GM18517 (cell line): Measurements from ENCODE around the gene SPATA31D4.
"Not testable (repeated sequence)": the region's sequence is repeated elsewhere in the genome, so short reads cannot be mapped to it uniquely, and the experiment has no call there.

ENCODE experiments used
- ATAC-seq: cut with Tn5 transposase; IDR thresholded peaks from one replicate; pipeline ENCODE4 v1.9.1; 2021; ENCODE audit warnings: mild to moderate bottlenecking, moderate library complexity; ENCODE audit not compliant: unreplicated experiment

SPATA31D4 gene

GRCh38 chr9:81928305-81928704, at the start of gene SPATA31D4:
Gene SPATA31D4, plus strand, starts transcription at chr9:81928428. Its CDS starts 86 bp downstream, at chr9:81928514.
- not testable (repeated sequence) for ATAC-seq

GRCh38 chr9:81878530-81878929, 49.7 kb upstream of the SPATA31D4 start:
- ATAC-seq = no peak

GRCh38 chr9:81879501-81879916, 48.7 kb upstream of the SPATA31D4 start:
- no peak for ATAC-seq

- no peak for ATAC-seq
These were observed 42.6 kb upstream of the SPATA31D4 start for GRCh38 chr9:81885602-81886001.

GRCh38 chr9:81886665-81887064, 41.6 kb upstream of the SPATA31D4 start:
- ATAC-seq = no peak

- ATAC-seq = no peak
These were observed 38.1 kb upstream of the SPATA31D4 start for GRCh38 chr9:81890104-81890503.

GRCh38 chr9:81892440-81892839, 35.8 kb upstream of the SPATA31D4 start:
- no peak for ATAC-seq

GRCh38 chr9:81893929-81894328, 34.3 kb upstream of the SPATA31D4 start:
- ATAC-seq = no peak

GRCh38 chr9:81894891-81895290, 33.3 kb upstream of the SPATA31D4 start:
- ATAC-seq = no peak

- no peak for ATAC-seq
These were observed 32.2 kb upstream of the SPATA31D4 start for GRCh38 chr9:81896070-81896469.

- ATAC-seq = no peak
These were observed 29.4 kb upstream of the SPATA31D4 start for GRCh38 chr9:81898851-81899250.

GRCh38 chr9:81902196-81902595, 26.0 kb upstream of the SPATA31D4 start:
- ATAC-seq = no peak

- ATAC-seq = no peak
These were observed 25.6 kb upstream of the SPATA31D4 start for GRCh38 chr9:81902626-81903025.

GRCh38 chr9:81906671-81907070, 21.6 kb upstream of the SPATA31D4 start:
- no peak for ATAC-seq

- ATAC-seq = no peak
These were observed 16.1 kb upstream of the SPATA31D4 start for GRCh38 chr9:81912135-81912534.

GRCh38 chr9:81915801-81916505, 12.3 kb upstream of the SPATA31D4 start:
- ATAC-seq = no peak

GRCh38 chr9:81918507-81918906, 9.7 kb upstream of the SPATA31D4 start:
- ATAC-seq = not testable (repeated sequence)

GRCh38 chr9:81930147-81930546, 1.9 kb downstream of the SPATA31D4 start:
- ATAC-seq = not testable (repeated sequence)

- not testable (repeated sequence) for ATAC-seq
These were observed 5.3 kb downstream of the SPATA31D4 start for GRCh38 chr9:81933547-81933946.

GRCh38 chr9:81943393-81943792, 15.2 kb downstream of the SPATA31D4 start, which contains the start of gene SPATA31D3:
Gene SPATA31D3, plus strand, starts transcription at chr9:81943500. Its CDS starts 86 bp downstream, at chr9:81943586.
- ATAC-seq = not testable (repeated sequence)

GRCh38 chr9:81948650-81949049, 20.4 kb downstream of the SPATA31D4 start:
- ATAC-seq = not testable (repeated sequence)

GRCh38 chr9:81953096-81953495, 24.9 kb downstream of the SPATA31D4 start:
- no peak for ATAC-seq

- ATAC-seq = no peak
These were observed 27.4 kb downstream of the SPATA31D4 start for GRCh38 chr9:81955625-81956024.
